GM18505 (cell line): ENCODE results near the gene KLF6.

Experiments used
- ATAC-seq: cut with Tn5 transposase; IDR thresholded peaks from one replicate; pipeline ENCODE4 v1.9.1; 2021; ENCODE audit not compliant: unreplicated experiment
- POLR2A ChIP-seq: IDR thresholded peaks from 4 replicates; pipeline ENCODE4 v1.6.1; 2011; ENCODE audit warnings: borderline replicate concordance; ENCODE audit not compliant: insufficient read depth, insufficient read length; ENCODE audit errors: extremely low read depth

The KLF6 gene

GRCh38 chr10:3803295-3803926, 18.4 kb upstream of the KLF6 start:
- ATAC-seq = no peak
- TF ChIP-seq POLR2A = no peak

- ATAC-seq = no peak
- TF ChIP-seq POLR2A = no peak
Measured at GRCh38 chr10:3802526-3803265, 17.7 kb upstream of the KLF6 start.

- no peak for TF ChIP-seq POLR2A
- ATAC-seq = no peak
Measured at GRCh38 chr10:3801558-3802192, 16.7 kb upstream of the KLF6 start.

- no peak for TF ChIP-seq POLR2A
Measured at GRCh38 chr10:3800586-3800985, 15.6 kb upstream of the KLF6 start.

GRCh38 chr10:3797750-3798149, 12.7 kb upstream of the KLF6 start:
- no peak for ATAC-seq
- TF ChIP-seq POLR2A = no peak

More at GRCh38 chr10:3800586-3800985, 15.6 kb upstream of the KLF6 start:
- ATAC-seq = no peak

GRCh38 chr10:3793553-3793952, 8.5 kb upstream of the KLF6 start:
- ATAC-seq = no peak
- no peak for TF ChIP-seq POLR2A

GRCh38 chr10:3792710-3793219, 7.8 kb upstream of the KLF6 start:
- ATAC-seq = no peak

GRCh38 chr10:3791974-3792633, 7.1 kb upstream of the KLF6 start:
- no peak for ATAC-seq
- TF ChIP-seq POLR2A = no peak

More at GRCh38 chr10:3792710-3793219, 7.8 kb upstream of the KLF6 start:
- no peak for TF ChIP-seq POLR2A

GRCh38 chr10:3790858-3791257, 5.8 kb upstream of the KLF6 start:
- TF ChIP-seq POLR2A = no peak
- ATAC-seq = no peak

GRCh38 chr10:3790272-3790671, 5.3 kb upstream of the KLF6 start:
- no peak for TF ChIP-seq POLR2A
- no peak for ATAC-seq

GRCh38 chr10:3789621-3790020, 4.6 kb upstream of the KLF6 start:
- TF ChIP-seq POLR2A = no peak
- no peak for ATAC-seq

GRCh38 chr10:3787816-3788215, 2.8 kb upstream of the KLF6 start:
- TF ChIP-seq POLR2A = no peak
- ATAC-seq = no peak

GRCh38 chr10:3787016-3787400, 2.0 kb upstream of the KLF6 start:
- ATAC-seq = no peak

GRCh38 chr10:3786295-3787015, 1.4 kb upstream of the KLF6 start:
- no peak for ATAC-seq
- no peak for TF ChIP-seq POLR2A

More at GRCh38 chr10:3787016-3787400, 2.0 kb upstream of the KLF6 start:
- no peak for TF ChIP-seq POLR2A
